ACC112 (cell line): ENCODE measurements around the gene POLR2L.

Experiments used
- H2AFZ ChIP-seq: fragments of 200-600 bp; sonication (generic); one replicate; pipeline ENCODE4 v1.6.0; 2017; ENCODE audit warnings: antibody characterized with exemption, low read length; ENCODE audit not compliant: unreplicated experiment
- H3K27ac ChIP-seq: fragments of 200-600 bp; sonication (generic); 2 replicates; pipeline ENCODE4 v1.5.1; 2014; ENCODE audit warnings: low read depth, mild to moderate bottlenecking, antibody characterized with exemption, low read length, moderate library complexity
- H3K27me3 ChIP-seq: fragments of 200-600 bp; sonication (generic); 2 replicates; pipeline ENCODE4 v1.6.1; 2014; ENCODE audit warnings: mild to moderate bottlenecking, antibody characterized with exemption, low read length, moderate library complexity, mixed read lengths; ENCODE audit not compliant: insufficient read depth
- H3K36me3 ChIP-seq: fragments of 200-600 bp; sonication (generic); 2 replicates; pipeline ENCODE4 v1.6.1; 2016; ENCODE audit warnings: mild to moderate bottlenecking, antibody characterized with exemption, low read length, moderate library complexity, mixed read lengths; ENCODE audit not compliant: insufficient read depth
- H3K4me1 ChIP-seq: fragments of 200-600 bp; sonication (generic); one replicate; pipeline ENCODE4 v1.6.1; 2016; ENCODE audit warnings: low read length, mixed read lengths; ENCODE audit not compliant: insufficient read depth, unreplicated experiment, control insufficient read depth
- H3K4me3 ChIP-seq: fragments of 200-600 bp; sonication (generic); 2 replicates; pipeline ENCODE4 v1.5.1; 2014; ENCODE audit warnings: mild to moderate bottlenecking, low read depth, low read length
- H3K79me2 ChIP-seq: fragments of 200-600 bp; sonication (generic); one replicate; pipeline ENCODE4 v1.6.0; 2016; ENCODE audit warnings: low read length; ENCODE audit not compliant: control insufficient read depth, unreplicated experiment, insufficient read depth

The POLR2L gene

GRCh38 chr11:804599-804964, 37.7 kb downstream of the POLR2L start:
- Histone ChIP-seq H3K4me3 (peak overlapping the region; percentile 80), H3K27me3 (no peaks in the 10 kb centered on the region), H3K36me3 (no peaks in the 10 kb centered on the region), H3K79me2 (peaks cover 12% of the 10 kb centered on the region), H2AFZ (no peak overlapping the region), H3K4me1 (peaks cover 10% of the 10 kb centered on the region), H3K27ac (no peak overlapping the region)

GRCh38 chr11:803770-804598, 38.3 kb downstream of the POLR2L start:
- H2AFZ ChIP-seq: no peak overlapping the region
- H3K79me2 ChIP-seq: peaks cover 11% of the 10 kb centered on the region
- H3K4me1 ChIP-seq: peaks cover 10% of the 10 kb centered on the region
- peak overlapping the region; percentile 80 for H3K4me3 ChIP-seq
- no peak overlapping the region for H3K27ac ChIP-seq
- H3K27me3 ChIP-seq: no peaks in the 10 kb centered on the region
- H3K36me3 ChIP-seq: no peaks in the 10 kb centered on the region

GRCh38 chr11:803467-803742, 38.9 kb downstream of the POLR2L start:
- Histone ChIP-seq H2AFZ (no peak overlapping the region), H3K36me3 (no peaks in the 10 kb centered on the region), H3K79me2 (peaks cover 5% of the 10 kb centered on the region), H3K27ac (no peak overlapping the region), H3K27me3 (no peaks in the 10 kb centered on the region), H3K4me1 (peaks cover 9% of the 10 kb centered on the region), H3K4me3 (peak overlapping the region; percentile 80; the same call in 1 of the 2 replicates)

- H3K4me1 ChIP-seq: peaks cover 7% of the 10 kb centered on the region
- no peak overlapping the region for H2AFZ ChIP-seq
- H3K4me3 ChIP-seq: no peak overlapping the region
- H3K36me3 ChIP-seq: no peaks in the 10 kb centered on the region
- H3K27me3 ChIP-seq: no peaks in the 10 kb centered on the region
- H3K79me2 ChIP-seq: peaks cover 2% of the 10 kb centered on the region
- no peak overlapping the region for H3K27ac ChIP-seq
These were observed 39.4 kb downstream of the POLR2L start for GRCh38 chr11:802693-803466.

- H3K4me3 ChIP-seq: no peak overlapping the region
- H3K36me3 ChIP-seq: no peaks in the 10 kb centered on the region
- H3K4me1 ChIP-seq: peaks cover 7% of the 10 kb centered on the region
- H3K27ac ChIP-seq: no peak overlapping the region
- H3K27me3 ChIP-seq: no peaks in the 10 kb centered on the region
- no peak overlapping the region for H2AFZ ChIP-seq
- H3K79me2 ChIP-seq: no peaks in the 10 kb centered on the region
These were observed 40.2 kb downstream of the POLR2L start for GRCh38 chr11:802018-802617.

- Histone ChIP-seq H3K4me3 (no peak overlapping the region), H3K79me2 (no peaks in the 10 kb centered on the region), H2AFZ (no peak overlapping the region), H3K36me3 (no peaks in the 10 kb centered on the region), H3K4me1 (peaks cover 14% of the 10 kb centered on the region), H3K27me3 (no peaks in the 10 kb centered on the region), H3K27ac (no peak overlapping the region)
These were observed 41.1 kb downstream of the POLR2L start for GRCh38 chr11:801097-801780.

- H3K79me2 ChIP-seq: no peaks in the 10 kb centered on the region
- H3K4me3 ChIP-seq: no peak overlapping the region
- H3K36me3 ChIP-seq: no peaks in the 10 kb centered on the region
- H3K27ac ChIP-seq: no peak overlapping the region
- peaks cover 14% of the 10 kb centered on the region for H3K4me1 ChIP-seq
- no peaks in the 10 kb centered on the region for H3K27me3 ChIP-seq
- H2AFZ ChIP-seq: no peak overlapping the region
These were observed 41.9 kb downstream of the POLR2L start for GRCh38 chr11:800473-800872.

GRCh38 chr11:799641-800316, 42.5 kb downstream of the POLR2L start:
- no peak overlapping the region for H3K4me3 ChIP-seq
- H3K36me3 ChIP-seq: no peaks in the 10 kb centered on the region
- peaks cover 14% of the 10 kb centered on the region for H3K4me1 ChIP-seq
- H3K27me3 ChIP-seq: no peaks in the 10 kb centered on the region
- H3K79me2 ChIP-seq: peaks cover 6% of the 10 kb centered on the region
- H3K27ac ChIP-seq: no peak overlapping the region
- no peak overlapping the region for H2AFZ ChIP-seq

- Histone ChIP-seq H3K4me3 (peak within 1 kb of the TSS; percentile 86), H3K4me1 (peaks cover 8% of the 10 kb centered on the region), H3K36me3 (no peaks in the 10 kb centered on the region), H3K79me2 (peaks cover 6% of the 10 kb centered on the region), H3K27me3 (no peaks in the 10 kb centered on the region), H2AFZ (peak within 1 kb of the TSS; percentile 32), H3K27ac (peak within 1 kb of the TSS; percentile 67)
These were observed 44.1 kb downstream of the POLR2L start, which contains the start of gene SLC25A22 for GRCh38 chr11:798093-798713. Gene SLC25A22, minus strand, starts transcription at chr11:798281. Its CDS starts 3,275 bp downstream, at chr11:795006.
